ENCODE results near the gene TSPAN18.

GRCh38 chr11:44728491-44728910 is 1.7 kb downstream of the TSPAN18 start:
- TF ChIP-seq, protein P1, sequence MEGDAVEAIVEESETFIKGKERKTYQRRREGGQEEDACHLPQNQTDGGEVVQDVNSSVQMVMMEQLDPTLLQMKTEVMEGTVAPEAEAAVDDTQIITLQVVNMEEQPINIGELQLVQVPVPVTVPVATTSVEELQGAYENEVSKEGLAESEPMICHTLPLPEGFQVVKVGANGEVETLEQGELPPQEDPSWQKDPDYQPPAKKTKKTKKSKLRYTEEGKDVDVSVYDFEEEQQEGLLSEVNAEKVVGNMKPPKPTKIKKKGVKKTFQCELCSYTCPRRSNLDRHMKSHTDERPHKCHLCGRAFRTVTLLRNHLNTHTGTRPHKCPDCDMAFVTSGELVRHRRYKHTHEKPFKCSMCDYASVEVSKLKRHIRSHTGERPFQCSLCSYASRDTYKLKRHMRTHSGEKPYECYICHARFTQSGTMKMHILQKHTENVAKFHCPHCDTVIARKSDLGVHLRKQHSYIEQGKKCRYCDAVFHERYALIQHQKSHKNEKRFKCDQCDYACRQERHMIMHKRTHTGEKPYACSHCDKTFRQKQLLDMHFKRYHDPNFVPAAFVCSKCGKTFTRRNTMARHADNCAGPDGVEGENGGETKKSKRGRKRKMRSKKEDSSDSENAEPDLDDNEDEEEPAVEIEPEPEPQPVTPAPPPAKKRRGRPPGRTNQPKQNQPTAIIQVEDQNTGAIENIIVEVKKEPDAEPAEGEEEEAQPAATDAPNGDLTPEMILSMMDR (IDR thresholded peaks at IDR 0.05 in 2 of 3, conservative IDR thresholded peaks at IDR 0.05 in 1 of 3; ENCODE audit: borderline replicate concordance in 1 of 3, insufficient read depth in 1 of 3, low read depth in 2 of 3, low read length in 2 of 3), result no peak
- no peak for TF ChIP-seq POLR2A (IDR thresholded peaks at IDR 0.05; ENCODE audit: borderline replicate concordance, extremely low read depth, insufficient read depth, insufficient read length)
- TF ChIP-seq SIN3A (IDR thresholded peaks at IDR 0.05; ENCODE audit: low read depth), result no peak
- TF ChIP-seq ZNF274 (IDR thresholded peaks at IDR 0.05; ENCODE audit: low read depth, low read length), result no peak
- TF ChIP-seq EZH2phosphoT487 (IDR thresholded peaks at IDR 0.05; ENCODE audit: borderline replicate concordance), result no peak
- no peak for TF ChIP-seq SRF (IDR thresholded peaks at IDR 0.05; ENCODE audit: low read depth)
- TF ChIP-seq REST (IDR thresholded peaks at IDR 0.05; ENCODE audit: low read depth), result no peak
- TF ChIP-seq, protein P2, sequence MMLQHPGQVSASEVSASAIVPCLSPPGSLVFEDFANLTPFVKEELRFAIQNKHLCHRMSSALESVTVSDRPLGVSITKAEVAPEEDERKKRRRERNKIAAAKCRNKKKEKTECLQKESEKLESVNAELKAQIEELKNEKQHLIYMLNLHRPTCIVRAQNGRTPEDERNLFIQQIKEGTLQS (IDR thresholded peaks at IDR 0.05), result no peak

All from HCT116 (cell line).